Fibroblast of lung (primary cell): ENCODE results near the gene TMEM143.

Experiments used
- EZH2 ChIP-seq: IDR thresholded peaks from 2 replicates; pipeline ENCODE4 v1.5.1; 2012; ENCODE audit warnings: low read length, control low read depth, mild to moderate bottlenecking; ENCODE audit errors: missing control alignments
- TF ChIP-seq, protein P1 (sequence below), 2 donors: IDR thresholded peaks in 1 of 2; conservative IDR thresholded peaks in 1 of 2; 1 replicate in 1 of 2; 2 replicates in 1 of 2; pipeline ENCODE4 v1.5.1; 2011 to 2012; ENCODE audit warnings: low read length in 2 of 2, control low read depth in 1 of 2, inconsistent platforms in 1 of 2, low read depth in 1 of 2, mild to moderate bottlenecking in 1 of 2

DNA sequence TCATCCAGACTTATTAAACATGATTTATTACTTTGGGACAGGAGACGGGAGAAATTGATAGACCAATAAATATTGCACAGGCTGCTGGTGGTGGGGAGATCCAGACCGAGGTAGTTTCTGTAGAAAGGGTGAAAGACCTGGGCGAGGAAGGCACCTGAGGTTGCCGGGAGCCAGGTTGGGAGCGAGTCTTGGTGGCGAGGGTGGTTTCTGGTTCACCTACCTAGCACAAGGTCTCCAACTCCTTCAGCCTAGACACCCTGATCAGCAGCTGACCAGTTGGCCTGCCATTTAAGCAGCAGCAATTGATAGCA lies 31.4 kb downstream of the TMEM143 start:
- TF ChIP-seq, protein P1, sequence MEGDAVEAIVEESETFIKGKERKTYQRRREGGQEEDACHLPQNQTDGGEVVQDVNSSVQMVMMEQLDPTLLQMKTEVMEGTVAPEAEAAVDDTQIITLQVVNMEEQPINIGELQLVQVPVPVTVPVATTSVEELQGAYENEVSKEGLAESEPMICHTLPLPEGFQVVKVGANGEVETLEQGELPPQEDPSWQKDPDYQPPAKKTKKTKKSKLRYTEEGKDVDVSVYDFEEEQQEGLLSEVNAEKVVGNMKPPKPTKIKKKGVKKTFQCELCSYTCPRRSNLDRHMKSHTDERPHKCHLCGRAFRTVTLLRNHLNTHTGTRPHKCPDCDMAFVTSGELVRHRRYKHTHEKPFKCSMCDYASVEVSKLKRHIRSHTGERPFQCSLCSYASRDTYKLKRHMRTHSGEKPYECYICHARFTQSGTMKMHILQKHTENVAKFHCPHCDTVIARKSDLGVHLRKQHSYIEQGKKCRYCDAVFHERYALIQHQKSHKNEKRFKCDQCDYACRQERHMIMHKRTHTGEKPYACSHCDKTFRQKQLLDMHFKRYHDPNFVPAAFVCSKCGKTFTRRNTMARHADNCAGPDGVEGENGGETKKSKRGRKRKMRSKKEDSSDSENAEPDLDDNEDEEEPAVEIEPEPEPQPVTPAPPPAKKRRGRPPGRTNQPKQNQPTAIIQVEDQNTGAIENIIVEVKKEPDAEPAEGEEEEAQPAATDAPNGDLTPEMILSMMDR (conservative IDR thresholded peaks at IDR 0.05 in 1 of 2, IDR thresholded peaks at IDR 0.05 in 1 of 2; ENCODE audit: low read depth in 1 of 2, low read length in 2 of 2) = no peak
- TF ChIP-seq EZH2 = no peak
